Amniotic epithelial cell (primary cell): ENCODE results near the gene CPD.
A peak's percentile ranks its signal among the peaks of the same experiment; 100 is the strongest.
"Not testable (repeated sequence)": the region's sequence is repeated elsewhere in the genome, so short reads cannot be mapped to it uniquely, and the experiment has no call there.

Experiments used
- DNase-seq: peaks from one replicate; pipeline ENCODE4 v3.0.0-alpha.2; 2010; ENCODE audit warnings: low read depth

Gene CPD

DNA sequence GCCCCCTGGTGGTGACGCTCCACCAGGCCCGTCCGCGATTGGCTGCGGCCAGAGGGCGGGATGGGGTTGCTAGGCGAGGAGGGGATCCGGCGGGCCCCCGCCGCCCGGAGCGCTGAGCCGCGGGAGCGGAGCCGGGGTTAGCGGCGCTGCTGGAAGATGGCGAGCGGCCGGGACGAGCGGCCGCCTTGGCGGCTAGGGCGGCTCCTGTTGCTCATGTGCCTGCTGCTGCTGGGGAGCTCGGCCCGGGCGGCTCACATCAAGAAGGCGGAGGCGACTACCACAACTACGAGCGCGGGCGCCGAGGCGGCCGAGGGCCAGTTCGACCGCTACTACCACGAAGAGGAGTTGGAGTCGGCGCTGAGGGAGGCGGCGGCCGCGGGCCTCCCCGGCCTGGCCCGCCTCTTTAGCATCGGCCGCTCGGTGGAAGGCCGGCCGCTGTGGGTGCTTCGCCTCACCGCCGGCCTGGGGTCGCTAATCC, at the start of gene CPD:
Gene CPD (plus strand): TSS at position 103 of the 478 bp plus-strand sequence. CDS start 54 bp downstream, at position 157.
- DNase-seq: peak; percentile 88

DNA sequence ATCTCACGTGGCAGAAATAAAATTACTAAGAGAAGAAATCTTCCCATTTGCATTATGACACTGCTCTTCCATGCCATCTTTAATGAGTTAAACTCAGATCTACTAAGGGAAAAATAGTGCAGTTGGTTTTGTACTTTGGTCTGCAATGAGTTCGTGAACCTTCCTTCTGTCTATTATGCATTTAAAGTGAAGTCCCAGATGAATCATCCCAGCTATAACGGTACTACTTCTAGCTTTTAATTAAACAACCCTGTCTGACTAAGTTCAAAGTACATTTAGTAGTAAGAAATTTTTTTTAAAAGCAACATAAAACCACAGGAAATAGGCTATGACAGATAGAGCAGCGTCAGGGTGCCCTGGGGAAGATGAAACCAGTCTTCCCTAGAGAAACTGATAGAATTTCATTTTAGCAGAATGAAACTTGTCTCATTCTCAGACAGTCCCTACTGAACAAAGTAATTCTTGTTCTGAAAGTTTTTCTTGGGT, 46.6 kb upstream of the CPD start:
- DNase-seq: peak; percentile 69

DNA sequence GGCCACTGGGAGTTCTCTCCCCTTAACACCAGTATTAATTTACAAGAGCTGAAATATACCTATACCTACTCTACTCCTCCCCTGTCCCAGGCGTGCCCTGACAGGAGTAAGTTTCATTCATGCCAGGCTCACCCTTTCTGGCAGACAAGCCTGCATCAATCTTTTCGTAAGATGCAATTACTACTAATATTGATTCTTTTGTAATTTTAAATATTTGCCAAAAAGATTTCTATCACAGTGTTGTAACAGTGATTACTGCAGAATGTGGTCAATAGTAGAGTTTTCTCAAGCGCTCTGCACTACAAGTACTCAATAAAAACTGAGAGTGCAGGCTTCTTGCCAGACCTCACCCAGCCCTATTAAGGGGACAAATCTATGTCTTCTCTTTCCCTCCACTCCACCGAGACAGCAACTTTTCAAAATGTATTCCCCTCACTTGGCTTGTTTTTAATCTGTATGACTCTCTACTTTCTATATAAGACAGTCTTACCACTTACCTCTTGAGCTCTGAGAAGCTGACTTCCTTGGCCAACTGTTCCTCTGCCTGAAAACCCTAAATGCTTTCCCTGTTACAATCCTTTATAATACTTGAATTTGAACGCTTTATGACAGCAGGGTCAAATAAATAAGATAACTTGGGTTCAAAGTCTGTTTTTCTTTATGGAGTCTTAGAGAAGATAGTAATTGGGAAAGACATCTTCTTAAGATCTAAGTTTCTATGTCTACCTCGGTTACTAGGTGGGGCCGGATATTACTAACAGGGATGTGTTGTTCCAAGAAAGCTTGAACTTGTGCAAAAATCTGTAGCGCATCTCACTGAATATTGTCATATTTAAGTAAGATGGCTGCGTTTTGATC, 45.0 kb upstream of the CPD start, which contains the start of gene TMIGD1:
Gene TMIGD1 (minus strand): TSS at position 555 of the 858 bp plus-strand sequence. CDS start 1,924 bp downstream, outside the sequence.
- DNase-seq: no peak

DNA sequence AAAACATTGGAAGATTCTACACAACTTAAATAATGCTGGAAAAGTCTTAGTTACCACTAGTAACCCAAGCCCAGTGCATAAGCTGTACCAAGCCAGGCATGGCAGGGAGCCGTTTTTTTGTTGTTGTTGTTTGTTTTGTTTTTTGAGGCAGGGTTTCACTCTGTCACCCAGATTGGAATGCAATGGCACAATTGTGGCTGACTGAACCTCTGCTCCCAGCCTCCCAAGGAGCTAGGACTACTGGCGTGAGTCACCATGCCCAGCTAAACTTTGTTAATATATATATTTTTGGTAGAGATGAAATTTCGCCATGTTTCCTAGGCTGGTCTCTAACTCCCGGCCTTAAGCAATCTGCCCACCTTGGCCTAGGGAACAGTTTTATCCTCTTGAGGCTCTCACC, 44.3 kb upstream of the CPD start:
- DNase-seq: no peak

DNA sequence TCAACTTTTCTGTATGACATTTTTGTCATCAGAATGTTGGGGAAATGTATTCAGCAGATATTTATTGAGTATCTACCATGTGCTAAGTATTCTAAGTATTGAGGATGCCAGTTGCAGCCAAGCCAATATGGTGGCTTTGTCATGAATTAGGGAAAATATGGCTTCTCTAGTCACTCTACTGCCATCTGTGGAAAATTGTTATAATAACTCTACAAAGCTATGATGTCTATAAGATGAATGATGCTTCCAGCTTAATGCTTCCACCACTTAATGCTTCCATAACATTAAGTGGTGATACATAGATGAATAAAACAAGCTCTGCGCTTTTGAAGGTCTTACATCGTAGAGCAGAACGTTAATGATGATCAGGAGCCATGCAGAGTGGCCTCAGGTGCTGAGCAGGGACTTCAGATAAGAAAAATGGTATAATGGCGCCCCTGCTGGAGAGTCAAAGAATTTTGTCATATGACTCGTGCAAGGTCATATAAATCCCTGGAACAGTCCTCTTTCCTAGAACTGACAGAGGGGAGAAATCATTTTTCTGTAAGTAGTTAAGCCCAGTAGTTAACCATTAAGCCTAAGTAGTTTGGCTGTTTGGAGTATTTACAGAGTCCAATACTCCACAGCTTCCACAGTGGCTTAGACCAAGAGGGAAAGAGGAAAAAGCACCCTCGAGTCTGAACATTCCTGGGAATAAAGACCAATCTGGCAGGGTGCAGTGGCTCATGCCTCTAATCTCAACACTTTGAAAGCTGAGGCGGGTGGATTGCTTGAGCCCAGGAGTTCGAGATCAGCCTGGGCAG, 42.2 kb upstream of the CPD start:
- DNase-seq: peak; percentile 46

DNA sequence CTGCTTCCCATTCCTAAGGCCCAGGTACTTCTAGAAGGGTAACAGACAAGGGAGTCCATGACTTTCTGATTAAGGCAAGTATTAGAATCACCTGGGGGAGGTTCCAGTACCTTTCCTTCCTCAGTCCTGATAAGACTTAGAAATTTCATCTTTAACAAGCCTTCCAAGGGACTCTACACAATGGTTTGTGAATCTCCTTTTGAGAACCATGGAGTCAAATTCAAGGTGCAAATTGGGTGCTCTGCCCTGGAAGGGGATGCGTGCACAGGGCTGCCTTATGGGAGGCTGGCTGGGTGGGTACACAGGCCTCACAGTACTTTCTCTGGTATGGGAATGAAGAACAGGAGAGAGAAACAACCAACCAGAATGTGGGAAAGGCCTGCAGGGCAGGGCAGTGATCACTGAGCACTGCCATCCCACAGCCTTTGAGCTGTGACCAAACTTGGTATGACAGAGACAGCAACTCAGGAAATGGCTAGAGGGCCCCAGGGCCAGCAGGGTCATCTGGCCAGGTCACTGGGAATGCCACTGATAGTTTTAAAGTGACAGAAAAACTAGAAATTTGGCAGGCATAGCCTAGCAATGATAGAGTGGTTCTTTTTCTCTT, 41.2 kb upstream of the CPD start:
- DNase-seq: no peak

DNA sequence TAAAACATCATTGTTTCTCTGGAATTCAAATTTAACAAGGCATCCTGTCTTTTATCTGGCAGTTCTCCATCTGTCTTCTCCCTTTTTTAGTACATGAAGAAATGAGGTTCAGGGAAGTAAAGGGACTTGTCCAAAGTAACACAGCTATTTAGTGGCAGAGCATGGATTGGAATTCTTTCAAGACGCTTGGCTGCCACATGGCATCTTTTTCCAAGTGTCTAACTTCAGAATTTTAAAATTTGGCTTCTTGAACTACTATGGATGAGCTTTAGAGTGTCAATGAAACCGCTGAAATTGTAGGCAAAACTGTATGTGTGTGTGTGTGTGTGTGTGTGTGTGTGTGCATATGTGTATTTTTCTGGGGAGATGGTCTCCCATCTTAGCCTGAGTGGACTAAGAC, 39.6 kb upstream of the CPD start:
- no peak for DNase-seq

DNA sequence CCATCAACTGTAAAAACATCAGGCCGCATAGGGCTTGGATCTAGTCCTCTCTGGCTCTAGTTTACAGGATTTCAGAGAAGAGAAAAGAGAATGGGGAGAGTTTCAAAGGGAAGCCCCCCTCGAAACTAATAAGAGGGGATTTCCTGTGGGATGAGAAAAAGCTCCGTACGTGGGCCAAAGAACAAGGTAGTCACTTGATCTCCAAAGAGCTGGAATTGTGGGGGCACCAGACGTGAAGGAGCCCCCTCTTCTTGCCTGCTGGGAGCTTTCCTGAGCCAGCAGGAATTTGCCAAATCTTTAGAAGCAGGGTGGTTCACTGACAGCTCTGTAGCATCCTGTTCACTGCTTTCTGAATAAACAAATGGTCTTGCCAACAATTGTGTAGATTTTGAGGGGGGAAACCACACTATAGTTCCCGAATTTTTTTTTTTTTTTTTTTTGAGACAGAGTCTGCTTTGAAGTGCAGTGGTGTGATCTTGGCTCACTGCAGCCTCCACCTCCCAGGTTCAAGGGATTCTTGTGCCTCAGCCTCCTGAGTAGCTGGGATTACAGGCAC, 37.8 kb upstream of the CPD start:
- DNase-seq: no peak

DNA sequence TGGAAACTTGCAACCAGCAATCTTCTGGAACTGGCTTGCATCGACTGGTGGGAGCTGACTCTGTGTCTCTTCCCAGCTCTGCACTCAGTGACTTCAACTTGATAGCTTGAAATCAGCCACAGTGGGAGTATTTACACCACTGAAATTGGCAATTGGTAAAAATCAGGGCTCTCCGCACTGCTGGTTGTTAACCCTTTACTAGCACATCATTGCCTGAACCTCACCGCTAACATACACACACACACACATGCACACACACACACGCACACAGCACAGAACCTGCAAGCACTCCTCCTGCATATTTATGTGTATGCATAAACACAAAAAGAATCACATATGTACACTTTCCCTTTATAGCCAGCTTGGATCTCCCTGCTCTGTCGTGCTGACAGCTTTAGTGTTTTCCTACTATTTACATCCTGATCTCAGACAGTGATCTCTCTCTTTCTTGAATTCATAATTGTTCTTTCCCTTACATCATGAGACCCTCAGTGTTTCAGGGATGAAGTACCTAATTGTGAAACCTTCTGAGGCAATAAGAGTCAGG, 37.0 kb upstream of the CPD start:
- DNase-seq: no peak

DNA sequence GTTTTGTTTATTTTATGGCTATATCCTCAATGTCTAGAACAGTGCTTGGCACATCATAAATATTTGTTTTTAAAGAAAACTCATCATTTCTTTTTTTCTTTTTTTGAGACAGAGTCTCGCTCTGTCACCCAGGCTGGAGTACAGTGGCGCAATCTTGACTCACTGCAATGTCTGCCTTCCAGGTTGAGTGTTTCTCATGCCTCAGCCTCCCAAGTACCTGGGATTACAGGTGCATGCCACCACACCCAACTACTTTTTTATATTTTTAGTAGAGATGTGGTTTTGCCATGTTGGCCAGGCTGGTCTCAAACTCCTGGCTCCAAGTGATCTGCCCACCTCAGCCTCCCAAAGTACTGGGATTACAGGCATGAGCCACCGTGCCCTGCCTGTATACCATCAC, 35.5 kb upstream of the CPD start:
- not testable (repeated sequence) for DNase-seq

DNA sequence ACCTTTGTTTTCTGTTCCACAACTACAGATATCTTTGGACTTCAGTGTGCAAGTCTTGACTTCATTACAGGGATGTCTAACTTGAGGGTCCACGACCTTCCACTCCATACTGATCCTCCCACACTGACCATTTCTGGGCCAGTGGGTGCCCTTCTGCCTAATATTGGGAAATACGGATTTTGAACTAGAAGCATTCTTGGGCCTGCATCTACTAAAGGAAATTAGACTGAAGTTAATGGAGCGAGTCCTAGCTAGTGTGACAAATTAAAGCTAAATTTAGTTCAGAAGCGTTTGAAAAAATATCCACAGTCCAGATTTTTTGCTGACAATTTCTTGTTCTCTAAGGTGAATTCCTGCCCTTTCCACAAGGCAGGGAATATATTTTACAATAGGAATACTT, 34.9 kb upstream of the CPD start:
- no peak for DNase-seq

DNA sequence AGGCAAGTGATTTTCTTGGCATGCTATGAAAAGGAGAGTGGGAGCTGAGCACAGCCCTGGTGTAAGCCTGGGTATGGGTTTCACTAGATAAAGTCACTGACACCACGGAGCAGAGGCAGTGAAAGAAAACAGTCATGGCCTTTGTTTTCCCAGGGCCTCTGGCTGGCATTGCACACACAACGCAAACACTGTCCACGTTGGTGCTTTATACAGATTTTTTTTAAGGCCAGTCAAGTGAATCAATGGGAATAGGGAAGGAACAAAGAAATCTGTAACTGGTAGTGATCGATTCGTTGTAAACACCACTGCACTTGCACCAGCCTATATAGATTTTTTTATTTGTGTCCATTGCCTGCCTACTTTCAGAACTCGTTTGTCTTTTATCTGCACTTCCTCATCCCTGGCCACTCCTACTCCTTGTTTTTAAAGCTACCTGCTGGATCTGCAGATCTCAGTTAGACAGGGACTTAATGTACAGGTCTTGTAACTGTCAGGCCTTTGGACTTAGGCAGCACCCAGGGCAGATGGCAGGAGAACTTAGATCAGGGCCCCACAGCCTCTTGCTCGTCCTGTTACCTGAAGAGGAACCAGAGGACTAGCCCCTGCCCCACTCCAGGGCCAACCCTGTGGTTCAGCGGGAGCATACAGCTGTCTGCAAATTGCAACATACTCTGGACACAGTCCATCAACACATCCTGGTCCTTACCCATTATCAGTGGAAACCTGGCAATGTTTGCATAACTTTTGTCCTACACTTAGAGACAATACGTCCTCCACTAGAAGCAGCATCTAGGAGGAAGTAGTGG, 34.2 kb upstream of the CPD start:
- DNase-seq: peak; percentile 94

DNA sequence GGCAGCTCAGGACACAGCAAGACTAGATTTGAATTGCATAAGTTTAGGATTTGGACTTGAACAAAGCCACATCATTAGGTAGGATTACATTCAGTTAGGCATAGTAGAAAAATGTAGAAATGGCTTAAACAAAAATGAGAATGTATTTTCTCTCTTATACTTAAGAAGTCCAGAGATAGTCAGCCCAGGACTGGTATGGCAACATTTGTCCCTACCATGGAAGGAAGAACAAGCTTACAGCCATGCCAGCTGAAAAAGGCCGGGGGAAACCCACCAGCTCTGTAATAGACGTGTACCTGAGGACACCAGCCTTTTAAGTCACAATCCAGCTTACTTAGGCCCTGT, 33.7 kb upstream of the CPD start:
- DNase-seq: no peak

DNA sequence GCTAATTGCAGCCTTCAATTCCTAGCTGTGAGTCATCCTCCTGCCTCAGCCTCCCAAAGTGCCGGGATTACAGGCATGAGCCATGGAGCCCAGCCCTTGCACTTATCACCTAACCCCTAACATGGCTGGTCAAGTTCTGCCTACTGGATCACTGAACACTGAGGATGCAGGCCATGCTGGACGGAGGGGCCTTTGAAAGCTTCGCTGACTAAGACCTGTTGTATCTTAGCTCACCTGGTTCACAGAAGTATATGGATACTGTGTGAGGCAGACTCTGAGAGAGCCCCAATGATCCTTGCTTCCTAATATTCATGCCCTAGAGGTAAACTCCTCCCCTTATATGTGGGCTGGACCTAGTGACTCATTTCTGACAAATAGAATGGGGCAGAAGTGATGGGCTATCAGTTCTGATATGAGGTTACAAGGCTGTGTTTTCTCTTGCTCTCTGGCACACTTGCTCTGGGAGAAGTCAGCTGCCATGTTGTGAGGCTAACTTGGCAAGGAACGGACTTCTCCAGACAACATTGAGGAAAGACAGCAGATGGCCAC, 33.1 kb upstream of the CPD start:
- DNase-seq: peak; percentile 53

DNA sequence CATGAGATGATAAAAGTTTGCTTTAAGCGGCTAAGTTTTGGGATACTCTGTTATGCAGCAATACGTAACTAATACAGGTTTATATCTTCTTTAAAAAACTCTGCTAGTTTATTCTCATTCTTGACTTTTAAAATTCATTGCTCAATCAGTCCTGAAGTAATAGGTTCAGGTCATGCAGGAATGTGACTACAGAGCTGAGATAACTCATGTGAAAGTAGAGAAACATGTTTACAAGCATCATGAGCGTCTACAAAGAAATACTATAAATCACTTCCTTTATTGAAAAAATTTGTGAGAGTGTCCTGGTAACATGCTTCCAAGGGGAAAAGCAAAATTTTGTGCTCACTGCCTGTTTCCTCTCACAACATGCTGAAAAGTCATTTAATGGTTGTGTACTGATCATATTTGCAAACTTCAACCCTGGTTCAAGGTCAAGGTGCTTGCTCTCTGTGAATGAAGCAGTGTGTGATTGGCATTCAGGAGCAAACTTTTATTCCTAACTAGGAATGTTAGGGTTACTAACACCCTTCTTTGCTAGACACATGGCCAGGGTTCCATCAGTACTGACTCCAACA, 32.4 kb upstream of the CPD start:
- peak; percentile 82 for DNase-seq

DNA sequence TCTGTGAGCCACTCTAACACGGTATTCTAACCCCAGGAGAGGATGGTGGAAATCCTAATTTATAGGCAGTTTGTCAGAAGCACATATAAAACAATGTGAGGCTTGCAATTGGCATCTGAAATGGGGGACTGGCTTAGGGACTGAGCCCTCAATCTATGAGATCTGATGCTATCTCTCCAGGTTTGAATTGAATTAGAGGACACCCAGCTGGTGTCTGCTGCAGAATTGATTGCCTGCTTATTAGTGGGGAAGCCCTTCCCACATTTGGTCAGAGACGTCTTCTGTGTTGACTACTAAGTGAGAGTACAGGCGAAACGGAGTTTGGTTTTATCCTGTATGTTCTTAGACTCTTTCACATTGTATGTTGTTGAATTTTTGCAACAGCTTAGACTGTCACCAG, 31.2 kb upstream of the CPD start:
- DNase-seq: no peak

DNA sequence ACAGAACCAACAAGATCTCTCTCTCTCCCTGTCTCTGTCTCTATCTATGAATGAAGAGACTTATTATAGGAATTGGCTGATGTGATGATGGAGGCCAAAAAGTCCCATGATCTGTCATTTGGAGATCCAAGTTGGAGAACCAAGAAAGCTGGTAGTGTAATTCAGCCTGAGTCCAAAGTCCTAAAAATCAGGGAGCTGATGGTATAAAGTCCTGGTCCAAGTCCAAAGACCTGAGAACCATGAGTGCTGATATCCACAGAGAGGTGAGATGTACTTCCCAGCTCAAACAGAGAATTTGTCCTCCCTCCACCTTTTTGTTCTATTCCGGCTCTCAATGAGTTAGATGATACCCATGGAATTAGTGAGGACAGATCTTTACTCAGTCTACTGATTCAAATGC, 29.5 kb upstream of the CPD start:
- no peak for DNase-seq

DNA sequence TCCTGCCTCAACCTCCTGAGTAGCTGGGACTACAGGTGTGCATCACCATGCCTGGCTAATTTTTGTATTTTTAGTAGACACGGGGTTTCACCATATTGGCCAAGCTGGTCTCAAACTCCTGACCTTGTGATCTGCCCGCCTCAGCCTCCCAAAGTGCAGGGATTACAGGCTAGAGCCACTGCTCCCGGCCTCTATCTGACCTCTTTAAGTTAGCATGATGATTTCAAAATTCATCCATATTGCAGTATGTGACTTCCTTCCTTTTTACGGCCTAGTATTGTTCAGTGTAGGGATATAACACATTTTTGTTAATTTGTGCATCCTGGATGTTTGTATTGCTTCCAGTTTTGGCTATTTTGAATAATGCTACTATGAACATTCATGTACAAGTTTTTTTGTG, 27.5 kb upstream of the CPD start:
- DNase-seq: not testable (repeated sequence)

DNA sequence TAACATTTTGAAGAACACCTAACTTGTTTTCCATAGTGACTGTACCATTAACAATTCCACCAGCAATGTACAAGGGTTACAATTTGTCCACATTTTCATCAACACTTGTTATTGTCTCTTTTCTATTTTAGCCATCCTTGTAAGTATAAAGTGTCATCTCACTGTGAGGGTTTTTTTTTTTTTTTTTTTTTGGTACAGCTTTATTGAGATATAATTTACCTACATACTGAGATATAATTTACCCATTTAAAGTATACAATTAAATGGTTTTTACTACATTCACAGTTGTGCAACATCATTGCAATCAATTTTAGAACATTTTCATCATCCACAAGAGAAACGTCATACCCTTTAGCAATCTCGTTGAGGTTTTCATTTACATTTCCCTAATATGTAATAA, 27.0 kb upstream of the CPD start:
- DNase-seq: peak; percentile 13

DNA sequence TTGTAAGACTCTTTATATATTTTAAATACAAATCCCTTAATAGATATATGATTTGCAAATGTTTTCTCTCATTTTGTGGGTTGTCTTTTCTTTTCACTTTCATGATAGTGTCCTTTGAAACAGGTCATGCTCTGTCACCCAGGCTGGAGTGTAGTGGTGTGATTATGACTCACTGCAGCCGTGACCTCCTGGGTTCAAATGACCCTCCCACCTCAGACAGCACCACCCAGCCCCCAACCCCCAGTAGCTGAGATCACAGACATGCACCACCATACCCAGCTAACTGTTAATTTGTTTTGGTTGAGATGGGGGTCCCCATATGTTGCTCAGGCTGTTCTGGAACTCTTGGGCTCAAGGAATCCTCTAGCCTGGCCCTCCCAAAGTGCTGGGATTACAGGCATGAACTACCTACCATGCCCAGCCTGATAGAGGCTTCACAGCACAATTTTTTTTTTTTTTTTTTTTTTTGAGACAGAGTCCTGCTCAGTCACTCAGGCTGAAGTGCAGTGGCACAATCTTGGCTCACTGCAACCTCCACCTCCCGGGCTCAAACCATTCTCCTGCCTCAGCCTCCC, 26.4 kb upstream of the CPD start:
- DNase-seq: no peak
